ENCODE data around the gene SHROOM3. TPM values are rescaled to one million over a fixed set of nuclear protein-coding genes. Genes with fewer than 3 reads are reported as not detected.

SHROOM3 gene
- polyA plus RNA-seq, 1 donor: 34.3 TPM

DNA sequence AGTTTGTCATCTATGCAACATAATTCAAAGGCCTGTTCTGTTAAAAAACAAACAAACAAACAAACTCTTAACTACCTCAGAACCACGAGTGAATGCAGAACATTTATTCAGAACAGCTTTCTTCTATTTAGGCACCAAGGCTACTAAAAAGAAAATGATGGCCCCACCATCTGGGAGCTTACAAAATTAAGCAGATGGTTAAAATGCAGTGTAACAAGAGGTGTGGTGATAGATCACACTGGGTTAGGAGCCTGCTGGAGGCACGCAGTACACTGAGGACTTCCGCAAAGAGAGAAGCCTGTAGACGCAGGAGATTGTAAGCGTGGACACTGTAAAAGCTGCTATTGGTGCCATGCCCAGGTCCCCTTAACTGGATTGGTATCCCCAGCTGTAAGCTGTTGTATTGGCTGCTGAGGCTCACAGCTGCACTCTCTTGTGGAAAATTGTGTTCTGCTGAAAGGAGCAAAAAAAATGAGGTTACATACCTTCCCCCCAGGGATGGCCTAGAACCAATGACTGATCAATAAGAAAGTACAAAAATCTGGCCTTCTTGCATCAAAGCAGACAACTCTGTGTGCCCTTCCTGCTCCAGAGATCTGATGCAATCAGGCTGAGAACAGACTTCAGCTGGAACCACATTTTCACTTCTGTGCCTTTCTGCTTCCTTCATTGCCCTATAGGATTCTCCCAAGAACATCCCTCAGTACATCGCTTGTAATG lies 60.0 kb downstream of the SHROOM3 start:
- DNase-seq: no peak

DNA sequence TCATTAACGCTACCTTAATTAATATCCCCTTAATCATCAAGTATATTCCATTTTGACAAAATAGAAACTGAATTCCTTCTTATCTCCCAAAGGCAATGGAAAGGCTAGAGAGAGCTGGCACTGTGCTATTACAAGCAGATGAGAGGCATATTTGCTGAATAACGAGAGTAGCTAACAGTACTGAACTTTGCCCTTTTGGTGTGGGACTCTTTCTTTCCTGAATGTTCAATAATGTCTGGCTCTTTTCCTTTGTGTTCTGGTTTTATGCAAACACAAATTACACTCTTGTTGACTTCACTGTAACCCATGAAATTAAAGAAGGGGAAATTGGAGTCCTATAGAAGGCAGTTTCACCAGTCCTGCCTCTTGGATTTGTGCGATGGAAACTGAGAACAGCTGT lies 63.5 kb downstream of the SHROOM3 start:
- DNase-seq: no peak

DNA sequence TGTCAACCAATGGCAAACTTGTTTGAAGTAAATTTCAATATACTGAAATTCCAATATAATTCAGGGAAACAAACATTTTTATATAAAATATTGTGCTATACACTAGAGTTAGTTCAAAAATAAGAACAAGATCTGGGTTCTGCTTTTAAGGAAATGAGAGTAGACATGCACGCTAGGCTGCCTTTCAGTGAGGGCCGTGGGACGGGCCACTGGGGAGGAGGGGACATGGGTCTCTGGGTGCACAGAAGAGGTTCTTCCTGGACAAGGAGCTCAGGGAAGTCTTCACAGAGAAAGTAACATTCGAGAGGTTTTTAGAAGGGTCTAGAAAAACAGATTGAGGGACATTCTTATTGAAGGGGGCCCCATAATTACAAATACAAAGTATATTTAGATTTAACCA lies 64.4 kb downstream of the SHROOM3 start:
- DNase-seq: no peak

DNA sequence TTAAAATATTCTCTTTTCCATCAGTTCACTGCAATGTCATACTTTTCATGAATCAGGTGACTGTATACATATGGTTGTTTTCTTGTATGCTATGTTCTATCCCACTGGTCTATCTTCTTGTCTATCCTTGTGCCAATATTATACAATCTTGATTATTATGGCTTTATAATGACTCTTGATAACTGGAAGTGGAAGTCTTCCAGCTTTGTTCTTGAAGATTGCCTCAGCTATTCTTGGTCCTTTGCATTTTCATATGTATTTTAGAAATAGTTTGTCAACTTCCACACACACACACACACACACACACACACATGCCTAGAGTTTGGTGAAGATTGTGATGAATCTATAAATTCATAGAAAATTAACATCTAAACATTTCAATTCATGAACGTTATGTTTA lies 67.9 kb downstream of the SHROOM3 start:
- no peak for DNase-seq

DNA sequence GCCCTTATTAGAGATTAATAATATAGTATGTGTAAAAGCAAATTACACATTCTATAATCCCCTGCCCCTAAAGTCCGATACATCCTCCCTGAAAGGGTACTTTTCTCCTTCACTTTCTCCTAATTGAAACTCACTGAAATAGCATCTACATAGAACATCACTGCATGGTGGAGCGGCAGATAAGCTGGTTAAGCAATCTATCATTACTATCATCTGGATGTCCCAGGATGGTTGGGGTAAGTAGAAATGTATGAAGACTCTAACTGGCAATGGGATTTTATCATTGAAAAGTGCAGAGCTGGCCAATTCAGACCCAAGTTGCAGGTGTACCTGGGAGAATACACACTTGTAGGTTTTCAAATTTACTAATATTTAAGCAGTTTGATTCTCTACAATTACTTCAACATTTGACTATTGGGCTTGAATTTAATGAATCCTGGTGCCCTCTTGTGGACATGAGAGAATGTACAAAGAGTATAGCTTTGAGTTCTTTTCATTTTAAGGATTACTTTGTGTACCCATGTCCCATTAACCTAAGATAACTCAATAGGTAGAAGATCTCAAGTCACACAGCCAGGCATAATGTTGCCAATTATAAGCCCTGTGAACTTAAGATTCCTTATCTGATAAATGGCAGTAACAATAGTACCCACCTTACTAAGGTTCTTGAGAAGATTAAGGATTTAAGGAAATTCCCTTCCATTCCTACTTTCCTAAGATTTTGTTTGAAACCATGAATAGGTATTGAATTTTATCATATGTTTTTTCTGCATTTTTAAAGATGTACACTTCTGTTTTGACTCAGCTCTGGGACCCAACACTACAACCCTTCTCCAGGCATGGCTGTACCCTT lies 69.8 kb downstream of the SHROOM3 start:
- peak; percentile 41 for DNase-seq

DNA sequence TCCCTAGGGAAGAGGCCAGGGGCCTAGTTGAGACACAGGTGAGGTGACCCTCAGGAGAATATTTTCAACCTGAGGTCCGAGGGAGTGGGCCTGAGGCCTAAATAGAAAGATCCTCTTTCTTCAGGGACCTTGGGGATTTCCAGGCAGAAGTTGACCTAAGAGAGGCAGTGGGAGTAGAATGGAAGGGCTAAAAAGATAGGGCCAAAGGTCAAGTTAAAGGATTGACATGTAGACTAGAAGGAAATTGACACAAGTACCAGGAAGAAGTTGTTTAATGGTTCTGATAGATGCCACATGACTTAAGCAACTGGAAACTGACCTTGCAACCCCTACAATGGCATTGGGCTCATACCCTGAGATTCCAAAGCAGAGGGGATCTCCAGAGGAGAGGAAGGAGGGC lies 76.9 kb downstream of the SHROOM3 start:
- DNase-seq: no peak

DNA sequence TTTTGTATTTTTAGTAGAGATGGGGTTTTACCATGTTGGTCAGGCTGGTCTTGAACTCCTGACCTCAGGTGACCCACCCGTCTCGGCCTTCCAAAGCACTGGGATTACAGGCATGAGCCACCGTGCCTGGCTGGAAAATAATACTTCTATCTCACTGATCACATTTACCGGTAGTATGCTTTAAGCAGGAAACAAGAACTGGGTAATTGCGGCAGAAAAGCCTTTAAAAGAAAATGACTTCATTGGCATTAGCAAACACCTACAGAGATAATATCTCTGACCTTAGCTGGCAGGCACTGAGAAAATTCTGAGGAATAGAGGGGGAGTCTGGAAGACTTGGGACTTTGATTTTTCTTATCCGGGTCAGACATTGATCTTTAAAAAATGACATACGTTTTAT lies 78.5 kb downstream of the SHROOM3 start:
- DNase-seq: no peak

DNA sequence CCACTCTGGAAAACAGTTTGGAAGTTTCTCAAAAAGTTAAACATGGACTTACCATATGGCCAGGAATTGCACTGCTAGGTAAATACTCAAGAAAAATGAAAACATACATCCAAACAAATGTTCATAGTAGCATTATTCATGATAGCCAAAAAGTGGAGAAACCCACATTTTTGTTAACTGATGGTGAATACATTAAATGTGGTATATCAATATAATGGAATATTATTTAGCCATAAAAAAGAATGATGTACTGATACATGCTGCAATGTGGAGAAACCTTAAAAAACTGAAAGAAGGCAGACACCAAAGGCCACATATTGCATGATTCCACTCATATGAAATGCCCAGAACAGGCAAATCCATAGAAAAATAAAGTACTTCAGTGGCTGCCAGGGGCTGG lies 79.1 kb downstream of the SHROOM3 start:
- no peak for DNase-seq

DNA sequence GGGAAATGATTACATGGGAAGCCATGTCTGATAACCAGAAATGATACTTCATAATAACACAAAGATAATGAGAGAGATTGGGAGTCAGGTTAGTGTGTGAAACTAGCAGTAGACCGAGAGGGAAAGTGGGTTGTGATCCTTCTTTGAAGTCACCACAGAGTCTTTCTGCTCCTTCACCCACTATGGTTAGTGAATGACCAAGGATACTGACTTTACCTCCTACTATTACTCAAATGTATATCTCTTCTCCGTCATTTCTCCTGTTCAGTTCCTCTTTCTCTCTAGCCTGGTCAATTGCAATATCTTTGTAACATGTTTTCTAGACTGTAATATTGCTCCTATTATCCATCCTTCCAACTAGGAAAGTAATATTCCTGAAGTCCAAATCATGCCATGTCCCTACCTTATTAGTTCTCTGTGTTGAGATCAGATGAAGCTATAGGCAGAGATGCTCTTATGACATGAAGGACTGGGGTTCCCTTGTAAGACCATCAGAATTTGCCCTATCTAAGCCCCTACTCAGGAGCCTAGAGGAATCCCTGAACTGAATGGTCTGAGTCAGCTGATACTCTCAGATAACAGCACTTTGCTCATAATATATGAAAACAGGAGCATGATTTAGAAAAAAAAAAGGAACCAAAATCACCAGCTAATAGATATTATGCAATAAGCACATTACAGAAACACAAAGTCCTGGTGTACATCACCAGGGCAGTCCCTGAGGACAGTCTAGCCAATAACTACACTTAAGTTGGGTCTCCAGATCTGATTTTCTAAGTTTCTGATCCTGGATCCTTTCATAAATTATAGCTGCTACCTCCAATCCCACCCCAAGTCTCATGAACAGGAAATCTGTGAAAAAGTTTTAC lies 81.2 kb downstream of the SHROOM3 start:
- DNase-seq: no peak

DNA sequence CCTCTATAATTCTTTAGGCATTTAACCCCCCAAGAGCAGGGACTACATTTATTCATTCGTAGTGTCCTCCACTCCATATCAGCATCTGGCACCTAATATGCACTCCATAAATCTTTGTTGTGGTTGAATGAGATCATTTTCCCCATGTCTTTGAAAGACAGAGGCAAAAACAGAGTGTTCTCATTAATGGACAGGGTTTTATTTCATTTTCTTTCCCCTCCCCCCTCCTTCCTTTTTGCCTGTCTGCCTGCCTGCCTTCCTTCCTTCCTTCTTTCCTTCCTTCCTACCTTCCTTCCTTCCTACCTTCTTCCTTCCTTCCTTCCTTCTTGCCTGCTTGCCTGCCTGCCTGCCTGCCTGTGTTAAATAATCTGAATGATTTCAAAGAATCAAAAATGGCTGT lies 83.2 kb downstream of the SHROOM3 start:
- DNase-seq: no peak

DNA sequence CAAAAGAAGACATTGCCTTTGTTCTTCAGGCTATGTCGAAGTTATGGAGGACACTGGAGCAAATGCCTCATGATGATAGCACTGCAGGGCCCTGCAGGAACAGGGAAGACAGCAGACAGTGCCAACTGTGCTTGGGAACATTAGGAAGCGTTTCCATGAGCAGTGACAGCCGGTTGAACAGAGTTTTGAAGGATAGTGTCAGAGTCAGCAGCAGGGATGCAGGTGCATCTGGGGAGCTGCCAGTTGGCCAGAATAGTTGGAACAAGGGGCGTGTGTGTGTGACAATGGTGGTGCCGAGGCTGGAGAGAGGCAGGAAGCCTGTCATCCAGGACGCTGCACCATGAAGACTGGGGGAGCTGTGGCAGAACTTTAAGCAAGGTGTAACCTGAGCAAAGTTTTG lies 88.6 kb downstream of the SHROOM3 start:
- DNase-seq: no peak

DNA sequence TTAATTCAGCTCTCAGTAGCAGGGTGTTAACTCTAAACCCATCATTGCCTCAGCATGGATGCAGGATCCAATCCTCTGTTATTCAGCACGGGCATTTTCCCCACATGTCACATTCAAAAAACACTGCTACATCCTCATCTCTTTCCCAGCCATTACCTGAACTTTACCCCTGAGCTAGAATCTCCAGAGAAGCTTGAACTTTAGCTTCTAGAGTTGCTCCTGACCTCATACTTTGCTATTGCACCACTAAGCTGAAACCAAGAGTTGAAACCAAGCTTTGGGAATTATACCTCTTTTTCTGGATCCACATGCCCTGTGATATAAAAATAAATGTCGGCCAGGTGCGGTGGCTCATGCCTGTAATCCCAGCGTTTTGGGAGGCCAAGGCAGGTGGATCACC lies 90.7 kb downstream of the SHROOM3 start:
- DNase-seq: no peak

DNA sequence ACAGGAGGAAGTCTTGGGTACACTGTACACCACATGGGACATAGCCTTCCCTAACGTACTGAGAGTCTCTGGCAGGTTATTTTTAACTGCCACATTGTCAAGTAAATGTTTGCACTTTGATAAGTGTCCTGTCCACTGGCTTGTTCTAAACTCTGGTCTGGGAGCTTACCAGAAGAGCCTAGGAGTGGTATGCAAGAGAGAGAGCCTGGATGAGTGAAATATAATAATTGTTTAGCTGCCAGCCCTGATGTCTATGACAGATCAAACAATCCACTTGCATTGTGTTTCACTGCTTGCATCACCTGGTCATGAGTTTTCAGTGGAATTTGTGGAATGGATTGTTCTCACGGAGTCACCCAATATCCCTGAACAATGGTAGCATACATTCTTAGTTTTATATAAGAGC lies 91.6 kb downstream of the SHROOM3 start:
- DNase-seq: no peak

DNA sequence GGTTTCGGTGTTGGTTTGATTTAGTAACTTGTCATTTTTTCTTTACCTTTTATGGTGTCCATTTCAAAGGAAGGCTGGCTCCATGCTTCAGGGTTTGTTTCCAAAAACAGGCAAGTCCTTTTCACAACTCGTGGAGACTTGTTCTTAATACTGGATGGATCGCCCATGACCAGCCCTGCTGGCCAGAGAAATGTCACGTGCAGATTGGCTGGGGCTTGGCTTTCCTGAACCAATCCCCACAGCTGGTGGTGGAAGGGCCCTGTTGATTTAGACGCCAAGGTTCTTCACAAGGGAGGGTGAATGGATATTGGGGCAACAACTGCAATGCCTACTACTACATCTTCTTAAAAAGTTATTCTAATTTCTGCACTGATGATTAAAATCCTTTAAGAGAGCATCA lies 92.6 kb downstream of the SHROOM3 start:
- no peak for DNase-seq

DNA sequence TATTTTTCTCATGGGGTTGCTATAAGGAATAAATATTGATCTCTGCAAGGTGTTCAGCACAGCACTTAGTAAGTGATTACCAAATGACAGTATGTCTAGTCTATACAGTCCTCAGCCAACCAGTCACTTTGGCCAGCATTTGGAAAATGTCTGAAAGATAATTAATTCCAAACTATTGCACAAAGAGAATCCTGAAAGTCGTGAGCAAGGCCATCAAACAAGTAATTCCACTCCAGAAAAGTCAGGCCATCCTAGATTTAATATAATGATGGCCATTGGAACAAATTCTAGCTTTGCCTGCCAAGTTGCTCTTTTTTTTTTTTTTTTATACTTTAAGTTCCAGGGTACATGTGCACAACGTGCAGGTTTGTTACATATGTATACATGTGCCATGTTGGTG lies 96.6 kb downstream of the SHROOM3 start:
- no peak for DNase-seq

DNA sequence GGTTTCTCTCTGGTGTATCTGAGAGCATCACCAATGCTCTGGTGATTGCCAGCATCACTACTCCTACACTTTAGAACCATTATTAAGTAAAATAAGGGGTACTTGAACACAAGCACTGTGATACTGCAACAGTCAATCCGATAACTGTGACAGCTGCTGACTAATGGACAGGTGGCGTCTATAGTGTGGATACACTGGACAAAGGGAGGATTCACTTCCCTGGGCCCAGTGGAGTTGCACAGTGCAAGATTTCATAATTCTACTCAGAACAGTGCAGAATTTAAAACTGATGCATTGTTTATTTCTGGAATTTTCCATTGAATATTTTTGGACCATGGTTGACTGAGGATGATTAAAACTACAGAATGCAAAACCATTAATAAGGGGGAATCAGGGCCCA lies 97.8 kb downstream of the SHROOM3 start:
- no peak for DNase-seq

DNA sequence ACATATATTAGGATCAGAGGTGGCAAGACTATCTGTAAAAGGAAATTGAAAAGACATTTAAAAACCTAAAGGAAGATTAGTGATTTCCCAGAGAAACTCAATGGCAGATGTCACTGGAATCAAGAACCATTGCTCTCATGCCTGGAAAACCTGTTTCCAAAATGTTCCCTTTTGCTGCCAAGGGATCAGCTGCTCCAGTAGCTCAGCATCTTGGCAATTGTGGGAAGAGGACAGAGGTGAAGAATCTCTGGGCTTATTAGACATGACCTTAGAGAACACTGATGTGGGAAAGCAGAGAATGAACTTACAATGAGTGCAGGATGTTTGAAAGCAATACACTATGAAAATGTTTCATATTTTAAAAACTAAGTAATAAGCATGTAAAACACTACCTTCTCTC lies 98.3 kb downstream of the SHROOM3 start:
- peak; percentile 27 for DNase-seq

DNA sequence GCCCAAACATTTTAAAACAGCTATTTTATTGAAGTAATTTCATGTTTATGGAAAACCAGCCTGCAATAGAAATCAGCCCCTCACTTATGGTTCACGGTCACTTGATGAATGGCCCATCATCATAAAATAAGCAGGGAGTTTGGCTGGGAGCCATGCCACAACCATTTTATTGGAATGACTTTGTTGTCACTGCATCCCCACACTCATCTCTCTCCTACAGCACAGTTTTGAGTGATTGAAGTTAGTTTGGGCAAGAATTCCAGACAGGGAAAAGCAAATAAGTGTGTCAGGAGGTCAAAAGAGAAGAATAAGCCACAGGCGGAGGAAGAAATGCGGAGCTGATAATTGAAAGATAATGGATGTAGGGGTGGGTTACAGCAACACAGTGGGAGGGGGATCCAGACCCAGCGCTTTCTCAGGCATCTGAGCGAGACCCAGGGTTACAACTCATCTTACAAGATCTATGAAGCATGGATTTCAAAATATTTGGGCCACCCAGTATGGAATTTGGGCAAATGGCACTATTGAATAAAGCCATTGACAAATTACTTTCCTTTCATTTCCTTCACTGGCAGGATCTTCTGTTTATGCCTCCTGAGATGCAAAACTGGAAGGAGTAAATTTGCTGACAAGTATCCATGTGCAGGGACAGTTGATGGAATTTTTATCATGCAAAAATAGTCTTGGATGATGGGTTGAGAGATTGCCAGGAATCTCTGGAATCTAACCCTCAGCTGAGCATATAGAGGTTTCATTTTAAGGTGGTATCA lies 100.8 kb downstream of the SHROOM3 start:
- DNase-seq: no peak

DNA sequence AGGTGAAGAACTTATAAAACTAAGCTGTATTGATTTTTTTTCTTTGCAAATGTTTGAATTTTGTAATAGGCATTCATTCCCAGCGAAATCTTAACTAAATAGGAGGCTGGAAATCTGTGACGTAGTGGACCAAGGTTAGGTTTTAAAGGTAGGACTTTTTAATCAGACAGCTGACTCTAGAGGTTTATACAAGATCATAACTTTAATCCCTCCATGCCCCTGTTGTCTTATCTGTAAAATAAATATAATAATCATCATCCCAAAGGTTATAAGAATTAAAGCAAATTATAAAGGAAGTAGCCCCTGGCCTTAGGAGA lies 101.3 kb downstream of the SHROOM3 start:
- DNase-seq: no peak

DNA sequence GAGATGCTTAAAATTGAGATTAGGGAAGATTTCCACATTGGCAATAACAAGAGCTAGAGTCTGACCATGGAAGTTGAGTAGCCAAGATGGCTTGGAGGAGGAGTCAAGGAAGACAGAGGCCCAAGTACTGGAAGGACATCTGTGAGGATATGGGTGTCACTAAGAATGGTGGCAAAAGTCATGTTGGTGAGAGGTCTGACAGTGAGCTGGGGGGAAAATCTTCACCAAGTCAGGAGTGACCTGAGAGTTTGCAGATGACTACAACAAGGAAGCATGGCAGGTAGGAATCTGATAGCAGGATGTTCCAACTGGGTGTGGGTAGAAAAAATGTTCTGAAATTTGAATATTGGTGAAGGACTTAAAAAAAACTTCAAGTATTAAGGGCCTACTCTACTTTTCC lies 103.3 kb downstream of the SHROOM3 start:
- DNase-seq: no peak

DNA sequence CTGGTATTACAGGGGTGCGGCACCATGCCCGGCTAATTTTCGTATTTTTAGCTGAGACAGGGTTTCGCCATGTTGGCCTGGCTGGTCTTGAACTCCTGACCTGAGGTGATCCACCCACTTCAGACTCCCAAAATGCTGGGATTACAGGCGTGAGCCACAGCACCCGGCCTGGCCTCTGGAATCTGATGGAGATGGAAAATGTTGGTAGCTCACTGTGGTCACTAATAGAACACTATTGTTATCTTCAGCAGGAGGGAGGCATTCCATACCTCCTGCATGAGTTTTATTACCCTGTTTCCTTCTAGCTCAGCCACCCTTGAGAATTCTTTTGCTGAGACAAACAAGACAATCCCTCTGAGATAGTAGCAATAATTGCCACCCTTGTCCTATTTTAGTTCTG lies 105.0 kb downstream of the SHROOM3 start:
- DNase-seq: no peak

DNA sequence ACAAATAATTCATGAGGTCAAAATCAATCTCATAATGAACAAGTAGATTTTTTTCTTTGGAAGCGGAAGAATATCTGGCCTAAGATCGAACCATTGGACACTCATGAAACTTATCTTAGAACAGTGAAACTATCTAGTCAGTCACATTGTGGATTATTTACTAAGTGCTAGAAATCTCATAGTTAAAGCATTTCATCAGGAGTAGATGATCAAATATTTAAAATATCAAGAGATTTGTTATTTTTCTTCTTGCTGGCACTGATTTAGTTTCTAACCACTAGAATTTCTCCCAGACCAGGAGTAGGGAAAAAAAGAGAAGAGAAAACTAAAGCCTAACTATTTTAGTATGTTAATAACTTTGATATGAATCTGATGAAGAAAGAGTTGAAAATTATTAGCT lies 105.5 kb downstream of the SHROOM3 start:
- DNase-seq: no peak

DNA sequence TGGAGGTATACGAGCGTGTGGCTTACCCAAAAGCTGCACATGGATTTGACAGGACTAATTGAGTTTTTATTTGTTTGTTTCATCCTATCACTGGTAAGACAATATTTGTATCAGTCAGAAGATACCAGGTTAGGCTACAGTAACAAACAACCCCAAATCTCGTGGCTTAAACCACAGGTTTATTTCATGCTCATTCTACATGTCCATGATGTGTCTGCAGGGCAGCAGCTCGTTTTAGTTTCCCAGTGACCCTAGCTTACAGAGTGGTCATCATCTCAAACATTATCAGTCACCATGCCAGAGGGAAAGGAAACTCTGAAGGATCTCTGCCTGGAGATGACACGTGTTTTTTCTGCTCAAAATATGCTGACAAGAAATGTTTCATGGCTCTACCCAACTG lies 108.3 kb downstream of the SHROOM3 start:
- DNase-seq: no peak
